ENCODE results near the gene ANKS3.

DNA sequence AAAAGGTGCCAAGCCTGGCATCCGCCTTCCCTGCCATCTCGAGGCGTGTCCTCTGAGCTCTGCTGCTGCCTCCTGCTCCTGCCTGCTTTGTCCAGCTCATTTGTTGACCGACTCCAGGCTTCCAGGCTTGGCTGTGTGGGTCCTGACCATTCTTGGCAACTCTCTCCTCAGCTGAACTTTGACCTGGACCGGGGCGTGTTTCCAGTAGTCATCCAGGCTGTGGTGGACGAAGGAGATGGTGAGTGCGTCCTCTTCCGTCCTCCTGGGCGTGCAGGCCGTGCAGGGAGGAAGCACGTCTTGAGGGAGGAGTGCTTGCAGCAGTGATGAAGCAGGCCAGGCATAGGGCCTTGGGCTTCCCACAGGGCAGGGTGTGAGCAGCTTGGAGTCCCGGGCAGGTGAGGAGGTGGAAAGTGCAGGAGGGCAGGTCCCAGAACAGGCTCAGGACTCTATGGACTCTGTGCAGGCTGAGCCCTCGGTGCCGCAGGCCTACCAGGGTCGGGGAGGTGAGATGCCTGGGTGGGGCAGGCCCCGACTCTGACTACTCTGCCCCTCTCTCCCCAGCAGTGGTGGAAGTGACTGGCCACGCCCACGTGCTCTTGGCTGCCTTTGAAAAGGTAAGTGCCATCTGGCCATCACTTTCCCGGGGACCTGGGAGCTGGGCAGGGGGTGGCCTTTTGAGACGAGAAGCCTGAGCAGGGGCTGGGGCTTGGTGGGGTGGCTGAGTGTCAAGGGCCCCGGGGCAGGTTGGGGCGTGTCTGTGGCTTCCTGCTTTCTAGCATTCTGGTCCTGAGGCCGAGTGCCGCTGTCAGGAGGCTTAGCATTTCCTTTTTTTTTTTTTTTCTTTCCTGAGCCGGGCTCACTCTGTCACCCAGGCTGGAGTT, 69.3 kb downstream of the ANKS3 start:
- TF ChIP-seq MAX (IDR thresholded peaks at IDR 0.05) = no peak
- TF ChIP-seq REST (IDR thresholded peaks at IDR 0.05; ENCODE audit: low read depth) = no peak
- no peak for TF ChIP-seq ZBTB7A (IDR thresholded peaks at IDR 0.05; ENCODE audit: low read depth)
- no peak for TF ChIP-seq EP300 (IDR thresholded peaks at IDR 0.05; ENCODE audit: borderline replicate concordance)
- no peak for TF ChIP-seq CREB1 (IDR thresholded peaks at IDR 0.05; ENCODE audit: low read depth)
- no peak for TF ChIP-seq CEBPB (IDR thresholded peaks at IDR 0.05)
- TF ChIP-seq EGR1 (IDR thresholded peaks at IDR 0.05) = no peak
